Endometrial microvascular endothelial cells (primary cell): ENCODE measurements around the gene TOX2. TPM values are rescaled to one million over a fixed set of nuclear protein-coding genes. Genes with fewer than 3 reads are reported as not detected.

Source experiments
- total RNA-seq: library from RNA; depleted of rRNA; stranded (reverse); fragments of >200 nt; gene quantifications from one replicate; pipeline ENCODE4 v1.2.3, GENCODE V29; 2015; ENCODE audit errors: inconsistent ontology term

The TOX2 gene
- total RNA-seq, 1 donor from 2014 or later, result 18.7 TPM

Other genes with a start within 250 kb of the TOX2 start
- 61.6 TPM for gene MYBL2, start 247.7 kb upstream of the TOX2 start, total RNA-seq
- 0.84 TPM for gene GTSF1L, start 187.8 kb upstream of the TOX2 start, total RNA-seq